WTC11 (cell line): Measurements from ENCODE around the gene PROX2. TPM values are rescaled to one million over a fixed set of nuclear protein-coding genes. Genes with fewer than 3 reads are reported as not detected.

Experiments used
- ATAC-seq: fragments of 200-7000 bp; cut with Tn5 transposase; 2 replicates; pipeline ENCODE4 v1.10.0; 2021; ENCODE audit warnings: mild to moderate bottlenecking, moderate library complexity
- CTCF ChIA-PET: fragments of 300-600 bp; sonication (Branson Sonifier 250); formaldehyde crosslinking; loops from one replicate; lab custom pipeline; 2021; ENCODE audit warnings: antibody characterized with exemption; lab: Charles Lee
- POLR2A ChIA-PET: fragments of 350-600 bp; sonication (Branson Sonifier 250); formaldehyde crosslinking; loops from one replicate; lab custom pipeline; 2021; ENCODE audit warnings: antibody characterized with exemption; lab: Charles Lee
- DNase-seq: peaks from one replicate; pipeline ENCODE4 v3.0.0; 2021; ENCODE audit warnings: low spot score
- H3K27ac Mint-ChIP-seq: 2 replicates; pipeline ENCODE4 v1.8.0; 2021; ENCODE audit warnings: mixed read lengths
- H3K27me3 Mint-ChIP-seq: 2 replicates; pipeline ENCODE4 v1.8.0; 2021; ENCODE audit warnings: low read depth, mild to moderate bottlenecking, moderate library complexity, mixed read lengths
- H3K36me3 Mint-ChIP-seq: 2 replicates; pipeline ENCODE4 v1.8.0; 2021; ENCODE audit warnings: mixed read lengths
- H3K4me1 Mint-ChIP-seq: 2 replicates; pipeline ENCODE4 v1.8.0; 2022; ENCODE audit warnings: mixed read lengths
- H3K4me3 Mint-ChIP-seq: 2 replicates; pipeline ENCODE4 v1.8.0; 2021; ENCODE audit warnings: mild to moderate bottlenecking, moderate library complexity, mixed read lengths
- H3K9me3 Mint-ChIP-seq: 2 replicates; pipeline ENCODE4 v1.8.0; 2021; ENCODE audit warnings: mixed read lengths
- ATF3 ChIP-seq: sonication (generic); formaldehyde crosslinking; conservative IDR thresholded peaks from 2 replicates; pipeline ENCODE4 v1.8.1; 2022; ENCODE audit warnings: mild to moderate bottlenecking, missing genetic modification reagents
- ATF6 ChIP-seq: sonication (generic); formaldehyde crosslinking; IDR thresholded peaks from 2 replicates; pipeline ENCODE4 v1.8.1; 2023; ENCODE audit warnings: mild to moderate bottlenecking, missing genetic modification reagents
- CDX4 ChIP-seq: fragments of 250-450 bp; sonication (Bioruptor Pico); IDR thresholded peaks from 2 replicates; pipeline ENCODE4 v1.9.0; 2021; ENCODE audit warnings: moderate library complexity, mild to moderate bottlenecking, inconsistent platforms, borderline replicate concordance
- CREB1 ChIP-seq: sonication (generic); formaldehyde crosslinking; IDR thresholded peaks from 2 replicates; pipeline ENCODE4 v1.8.0; 2023; ENCODE audit warnings: mild to moderate bottlenecking, missing genetic modification reagents
- E2F4 ChIP-seq: sonication (generic); formaldehyde crosslinking; IDR thresholded peaks from 2 replicates; pipeline ENCODE4 v1.8.1; 2022; ENCODE audit warnings: low read depth, mild to moderate bottlenecking, moderate library complexity, missing genetic modification reagents, borderline replicate concordance
- ESRRA ChIP-seq: sonication (generic); formaldehyde crosslinking; IDR thresholded peaks from 2 replicates; pipeline ENCODE4 v1.8.1; 2022; ENCODE audit warnings: mild to moderate bottlenecking, missing genetic modification reagents, borderline replicate concordance
- ETV6 ChIP-seq: sonication (generic); formaldehyde crosslinking; IDR thresholded peaks from 2 replicates; pipeline ENCODE4 v1.8.1; 2022; ENCODE audit warnings: mild to moderate bottlenecking, missing genetic modification reagents
- FOXP4 ChIP-seq: sonication (generic); formaldehyde crosslinking; IDR thresholded peaks from 2 replicates; pipeline ENCODE4 v1.8.0; 2022; ENCODE audit warnings: mild to moderate bottlenecking, missing genetic modification reagents
- JUN ChIP-seq: sonication (generic); formaldehyde crosslinking; IDR thresholded peaks from 2 replicates; pipeline ENCODE4 v1.8.0; 2023; ENCODE audit warnings: mild to moderate bottlenecking, missing genetic modification reagents
- MYBL2 ChIP-seq: sonication (generic); formaldehyde crosslinking; IDR thresholded peaks from 2 replicates; pipeline ENCODE4 v1.8.1; 2023; ENCODE audit warnings: mild to moderate bottlenecking, moderate library complexity, missing genetic modification reagents
- OVOL2 ChIP-seq: fragments of 250-450 bp; sonication (Bioruptor Pico); IDR thresholded peaks from 2 replicates; pipeline ENCODE4 v1.9.0; 2021; ENCODE audit warnings: mild to moderate bottlenecking, borderline replicate concordance
- PRRX2 ChIP-seq: fragments of 250-450 bp; sonication (Bioruptor Pico); IDR thresholded peaks from 2 replicates; pipeline ENCODE4 v1.8.0; 2021; ENCODE audit warnings: mild to moderate bottlenecking
- SMAD3 ChIP-seq: sonication (generic); formaldehyde crosslinking; IDR thresholded peaks from 2 replicates; pipeline ENCODE4 v1.8.0; 2022; ENCODE audit warnings: missing genetic modification reagents, mild to moderate bottlenecking, borderline replicate concordance
- SP1 ChIP-seq: sonication (generic); formaldehyde crosslinking; conservative IDR thresholded peaks from 2 replicates; pipeline ENCODE4 v1.8.1; 2022; ENCODE audit warnings: missing genetic modification reagents
- STAT6 ChIP-seq: sonication (generic); formaldehyde crosslinking; conservative IDR thresholded peaks from 2 replicates; pipeline ENCODE4 v1.8.1; 2023; ENCODE audit warnings: mild to moderate bottlenecking, low read depth, missing genetic modification reagents, moderate library complexity
- ZMAT4 ChIP-seq: fragments of 250-450 bp; sonication (Bioruptor Pico); IDR thresholded peaks from 2 replicates; pipeline ENCODE4 v1.9.0; 2021; ENCODE audit warnings: mild to moderate bottlenecking
- ZNF219 ChIP-seq: sonication (generic); formaldehyde crosslinking; IDR thresholded peaks from 2 replicates; pipeline ENCODE4 v1.8.0; 2023; ENCODE audit warnings: missing genetic modification reagents, mild to moderate bottlenecking, borderline replicate concordance
- ZNF317 ChIP-seq: sonication (generic); formaldehyde crosslinking; IDR thresholded peaks from 2 replicates; pipeline ENCODE4 v1.8.1; 2023; ENCODE audit warnings: low read depth, mild to moderate bottlenecking, moderate library complexity, missing genetic modification reagents, borderline replicate concordance
- ZNF416 ChIP-seq: fragments of 250-450 bp; sonication (Bioruptor Pico); IDR thresholded peaks from 2 replicates; pipeline ENCODE4 v1.9.0; 2021; ENCODE audit warnings: mild to moderate bottlenecking, inconsistent platforms
- ZNF532 ChIP-seq: fragments of 250-450 bp; sonication (Bioruptor Pico); IDR thresholded peaks from 2 replicates; pipeline ENCODE4 v1.9.0; 2021; ENCODE audit warnings: mild to moderate bottlenecking, borderline replicate concordance
- total RNA-seq: library from RNA; stranded (reverse); gene quantifications from 3 replicates; pipeline ENCODE4 v1.2.3, GENCODE V29; 2021

The PROX2 gene
- total RNA-seq, 1 experiment from 2014 or later: 0.04 TPM

GRCh38 chr14:74917178-74917543, 41.2 kb upstream of the PROX2 start:
- H3K27ac Mint-ChIP-seq: 0 out of 2 replicates have a peak overlapping the region, but pooled peaks have one; percentile 57

More at GRCh38 chr14:74917178-74917543, 41.2 kb upstream of the PROX2 start:
- Mint-ChIP-seq H3K36me3 (no peaks in the 10 kb centered on the region), H3K9me3 (no peaks in the 10 kb centered on the region), H3K27me3 (no peaks in the 10 kb centered on the region), H3K4me1 (peaks cover 6% of the 10 kb centered on the region), H3K4me3 (no peak overlapping the region)
- no peak for ATAC-seq
- DNase-seq: no peak
- no peak for TF ChIP-seq MYBL2 (CRISPR knock-in tag)
- TF ChIP-seq SMAD3 (CRISPR knock-in tag): no peak
- no peak for TF ChIP-seq ZNF416
- TF ChIP-seq SP1 (CRISPR knock-in tag): no peak
- TF ChIP-seq E2F4 (CRISPR knock-in tag): no peak
- no peak for TF ChIP-seq ZNF532 (CRISPR knock-in tag)
- no peak for TF ChIP-seq FOXP4 (CRISPR knock-in tag)
- no peak for TF ChIP-seq CDX4
- TF ChIP-seq ATF3 (CRISPR knock-in tag): no peak
- no peak for TF ChIP-seq ZNF317 (CRISPR knock-in tag)
- TF ChIP-seq ZMAT4 (CRISPR knock-in tag): no peak
- no peak for TF ChIP-seq ESRRA (CRISPR knock-in tag)
- TF ChIP-seq ETV6: no peak
- no peak for TF ChIP-seq STAT6 (CRISPR knock-in tag)
- TF ChIP-seq PRRX2 (CRISPR knock-in tag): no peak
- TF ChIP-seq ATF6 (CRISPR knock-in tag): no peak
- TF ChIP-seq OVOL2 (CRISPR knock-in tag): no peak
- TF ChIP-seq ZNF219 (CRISPR knock-in tag): no peak
- no peak for TF ChIP-seq CREB1
- no peak for TF ChIP-seq JUN (CRISPR knock-in tag)
- ChIA-PET CTCF (interaction anchor here (0.8 to 2.5 kb wide), 7 partner anchors 9 to 171 kb away, joined by 3 to 11 read pairs (median 4); no protein-coding TSS in a partner anchor), POLR2A (interaction anchor here (0.6 kb wide), 1 partner anchor 181 kb away, joined by 4 read pairs; no protein-coding TSS in a partner anchor)
